ENCODE measurements around the gene GXYLT2.

DNA sequence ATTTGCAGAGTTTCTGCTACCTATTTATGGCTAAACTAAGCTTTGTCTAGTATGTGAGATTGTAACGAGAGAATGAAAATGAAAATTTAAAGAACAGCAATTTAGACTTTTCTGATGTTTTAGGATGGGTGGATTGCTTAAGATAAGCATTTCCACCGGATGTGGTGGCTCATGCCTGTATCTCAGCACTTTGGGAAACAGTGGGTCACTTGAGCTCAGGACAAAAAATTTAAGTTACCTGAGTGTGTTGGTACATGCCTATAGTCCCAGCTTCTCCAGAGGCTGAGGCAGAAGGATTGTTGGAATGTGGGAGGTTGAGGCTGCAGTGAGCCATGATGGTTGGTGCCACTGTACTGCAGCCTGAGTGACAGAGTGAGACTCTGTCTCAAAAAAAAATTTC lies 112.1 kb downstream of the GXYLT2 start:
- TF ChIP-seq, protein P1, sequence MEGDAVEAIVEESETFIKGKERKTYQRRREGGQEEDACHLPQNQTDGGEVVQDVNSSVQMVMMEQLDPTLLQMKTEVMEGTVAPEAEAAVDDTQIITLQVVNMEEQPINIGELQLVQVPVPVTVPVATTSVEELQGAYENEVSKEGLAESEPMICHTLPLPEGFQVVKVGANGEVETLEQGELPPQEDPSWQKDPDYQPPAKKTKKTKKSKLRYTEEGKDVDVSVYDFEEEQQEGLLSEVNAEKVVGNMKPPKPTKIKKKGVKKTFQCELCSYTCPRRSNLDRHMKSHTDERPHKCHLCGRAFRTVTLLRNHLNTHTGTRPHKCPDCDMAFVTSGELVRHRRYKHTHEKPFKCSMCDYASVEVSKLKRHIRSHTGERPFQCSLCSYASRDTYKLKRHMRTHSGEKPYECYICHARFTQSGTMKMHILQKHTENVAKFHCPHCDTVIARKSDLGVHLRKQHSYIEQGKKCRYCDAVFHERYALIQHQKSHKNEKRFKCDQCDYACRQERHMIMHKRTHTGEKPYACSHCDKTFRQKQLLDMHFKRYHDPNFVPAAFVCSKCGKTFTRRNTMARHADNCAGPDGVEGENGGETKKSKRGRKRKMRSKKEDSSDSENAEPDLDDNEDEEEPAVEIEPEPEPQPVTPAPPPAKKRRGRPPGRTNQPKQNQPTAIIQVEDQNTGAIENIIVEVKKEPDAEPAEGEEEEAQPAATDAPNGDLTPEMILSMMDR (IDR thresholded peaks at IDR 0.05), result no peak
- TF ChIP-seq POLR2A (IDR thresholded peaks at IDR 0.05), result no peak
- TF ChIP-seq POLR2AphosphoS5 (IDR thresholded peaks at IDR 0.05), result no peak
- no peak for TF ChIP-seq EP300 (IDR thresholded peaks at IDR 0.05; ENCODE audit: low read depth)

Data from transverse colon (tissue), 4 donors.